ENCODE results near the gene DAB2IP.

The DAB2IP gene

DNA sequence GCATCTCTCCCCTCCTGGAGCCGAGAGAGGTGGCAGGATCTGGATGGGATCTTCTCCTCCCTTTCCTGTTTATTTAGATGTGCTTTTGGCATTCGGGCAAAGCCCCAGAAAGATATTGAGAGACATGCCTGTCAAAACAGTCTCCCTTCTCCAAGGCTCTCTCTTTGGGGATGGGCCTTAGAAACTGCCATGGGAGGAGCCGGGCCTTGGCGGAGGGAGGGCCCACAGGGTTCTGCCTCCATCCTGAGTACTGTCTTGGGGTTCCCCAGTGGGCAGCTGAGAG is 41.9 kb downstream of the DAB2IP start:
- Histone ChIP-seq H3K9ac (ENCODE audit: low read depth, low read length, poor library complexity) (no peak overlapping the region), H2BK12ac (ENCODE audit: low read length) (no peak overlapping the region), H3K4me2 (ENCODE audit: insufficient read depth, low read length, poor library complexity, severe bottlenecking) (no peak overlapping the region), H3K23ac (ENCODE audit: low read depth, low read length, poor library complexity) (no peak overlapping the region), H3K18ac (ENCODE audit: low read length) (no peak overlapping the region), H2BK120ac (ENCODE audit: low read depth, low read length) (no peak overlapping the region), H2BK5ac (ENCODE audit: low read length) (no peak overlapping the region), H4K8ac (ENCODE audit: low read depth, low read length) (no peak overlapping the region), H3K14ac (ENCODE audit: low read length) (no peak overlapping the region), H2AFZ (ENCODE audit: low read length) (no peak overlapping the region), H2BK15ac (ENCODE audit: low read length) (no peak overlapping the region), H3K4me1 (ENCODE audit: control insufficient read depth in 2 of 2, insufficient read depth in 1 of 2, low read depth in 1 of 2, low read length in 2 of 2) (peaks cover 12 to 14% of the 10 kb centered on the region in 2 donors), H3K36me3 (replicated peaks in 1 of 2; ENCODE audit: control insufficient read depth in 2 of 2, insufficient read depth in 2 of 2, low read length in 2 of 2) (peaks cover 0 to 2% of the 10 kb centered on the region in 2 donors), H3K4me3 (ENCODE audit: low read length in 2 of 2) (no peak overlapping the region), H4K91ac (ENCODE audit: low read depth, low read length, poor library complexity) (no peak overlapping the region), H3K27me3 (ENCODE audit: control insufficient read depth in 3 of 3, insufficient read depth in 3 of 3, low read depth in 1 of 3, low read length in 3 of 3) (no peaks in the 10 kb centered on the region), H3K27ac (replicated peaks; ENCODE audit: low read length) (no peak overlapping the region), H3K4ac (ENCODE audit: low read length) (no peak overlapping the region), H3K9me3 (replicated peaks in 1 of 2; ENCODE audit: control insufficient read depth in 2 of 2, insufficient read depth in 1 of 2, low read depth in 1 of 2, low read length in 2 of 2) (no peaks in the 10 kb centered on the region), H3K79me1 (ENCODE audit: low read depth, low read length) (peaks cover 8% of the 10 kb centered on the region), H2AK5ac (ENCODE audit: low read depth, low read length) (no peak overlapping the region)
- WGBS, 2 donors (ENCODE audit: extremely low coverage in 2 of 2, insufficient read length in 2 of 2, insufficient replicate concordance in 1 of 2): no CpG with 5 or more reads among the region's 4 CpGs
- no peak for DNase-seq (ENCODE audit: low spot score)

DNA sequence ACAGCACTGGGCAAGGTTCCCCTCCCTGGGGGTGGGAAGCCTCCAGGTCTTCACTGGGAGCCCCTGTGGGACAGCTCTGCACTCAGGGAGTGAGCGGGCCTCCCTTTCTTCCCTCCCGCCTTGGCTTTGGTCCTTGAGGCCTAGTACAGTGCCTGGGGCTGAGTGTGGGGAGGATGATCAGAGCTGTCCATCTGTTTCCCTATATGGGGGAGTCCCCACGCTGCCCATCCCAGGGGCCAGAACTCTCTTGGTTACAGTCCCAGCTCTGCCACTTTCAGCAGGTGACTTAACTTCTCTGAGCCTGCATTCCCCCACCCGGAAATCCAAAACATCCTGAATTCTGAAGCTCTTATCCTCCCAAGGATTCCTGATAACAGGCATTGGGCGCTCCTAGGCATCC is 42.6 kb downstream of the DAB2IP start:
- no peaks in the 10 kb centered on the region for H3K36me3 ChIP-seq (replicated peaks in 1 of 2; ENCODE audit: control insufficient read depth in 2 of 2, insufficient read depth in 2 of 2, low read length in 2 of 2)
- no peak overlapping the region for H4K8ac ChIP-seq (ENCODE audit: low read depth, low read length)
- H2AK5ac ChIP-seq (ENCODE audit: low read depth, low read length): no peak overlapping the region
- no peak overlapping the region for H3K23ac ChIP-seq (ENCODE audit: low read depth, low read length, poor library complexity)
- no peaks in the 10 kb centered on the region for H3K9me3 ChIP-seq (replicated peaks in 1 of 2; ENCODE audit: control insufficient read depth in 2 of 2, insufficient read depth in 1 of 2, low read depth in 1 of 2, low read length in 2 of 2)
- no peak overlapping the region for H3K18ac ChIP-seq (ENCODE audit: low read length)
- peaks cover 7% of the 10 kb centered on the region for H3K79me1 ChIP-seq (ENCODE audit: low read depth, low read length)
- H2BK12ac ChIP-seq (ENCODE audit: low read length): no peak overlapping the region
- no peak overlapping the region for H3K27ac ChIP-seq (replicated peaks; ENCODE audit: low read length)
- H3K4me2 ChIP-seq (ENCODE audit: insufficient read depth, low read length, poor library complexity, severe bottlenecking): no peak overlapping the region
- no peak overlapping the region for H2AFZ ChIP-seq (ENCODE audit: low read length)
- no CpG with 5 or more reads among the region's 5 CpGs for WGBS, 2 donors (ENCODE audit: extremely low coverage in 2 of 2, insufficient read length in 2 of 2, insufficient replicate concordance in 1 of 2)
- H2BK15ac ChIP-seq (ENCODE audit: low read length): no peak overlapping the region
- peaks cover 12 to 16% of the 10 kb centered on the region in 2 donors for H3K4me1 ChIP-seq (ENCODE audit: control insufficient read depth in 2 of 2, insufficient read depth in 1 of 2, low read depth in 1 of 2, low read length in 2 of 2)
- no peak overlapping the region for H2BK120ac ChIP-seq (ENCODE audit: low read depth, low read length)
- DNase-seq (ENCODE audit: low spot score): no peak
- H3K4ac ChIP-seq (ENCODE audit: low read length): no peak overlapping the region
- H3K4me3 ChIP-seq (ENCODE audit: low read length in 2 of 2): no peak overlapping the region
- no peak overlapping the region for H3K14ac ChIP-seq (ENCODE audit: low read length)
- no peak overlapping the region for H4K91ac ChIP-seq (ENCODE audit: low read depth, low read length, poor library complexity)
- H3K27me3 ChIP-seq (ENCODE audit: control insufficient read depth in 3 of 3, insufficient read depth in 3 of 3, low read depth in 1 of 3, low read length in 3 of 3): no peaks in the 10 kb centered on the region
- H3K9ac ChIP-seq (ENCODE audit: low read depth, low read length, poor library complexity): no peak overlapping the region
- H2BK5ac ChIP-seq (ENCODE audit: low read length): no peak overlapping the region

DNA sequence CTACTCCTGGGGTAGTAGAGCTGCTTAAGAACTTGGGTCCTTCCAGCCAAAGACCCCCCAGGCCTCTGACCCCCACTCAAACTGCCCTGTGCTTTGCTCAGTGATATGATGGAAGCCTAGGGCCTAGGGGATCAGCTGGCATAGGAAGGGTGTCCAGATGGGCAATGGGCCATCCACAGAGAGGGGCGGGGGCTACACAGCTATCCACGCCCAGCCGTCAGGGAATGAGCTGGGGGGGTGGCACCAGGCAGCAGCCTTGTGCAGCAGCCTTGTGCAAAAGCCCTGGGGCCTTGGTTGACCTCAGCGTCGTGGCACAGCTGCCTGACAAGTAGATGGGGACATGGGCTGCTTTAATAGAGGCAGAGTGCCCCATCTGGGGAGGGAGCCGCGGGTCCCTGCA is 43.2 kb downstream of the DAB2IP start:
- Histone ChIP-seq H3K27ac (replicated peaks; ENCODE audit: low read length) (no peak overlapping the region), H2AFZ (ENCODE audit: low read length) (no peak overlapping the region), H3K14ac (ENCODE audit: low read length) (no peak overlapping the region), H3K4me1 (ENCODE audit: control insufficient read depth in 2 of 2, insufficient read depth in 1 of 2, low read depth in 1 of 2, low read length in 2 of 2) (peaks cover 12 to 16% of the 10 kb centered on the region in 2 donors), H2BK5ac (ENCODE audit: low read length) (no peak overlapping the region), H4K8ac (ENCODE audit: low read depth, low read length) (no peak overlapping the region), H3K23ac (ENCODE audit: low read depth, low read length, poor library complexity) (peak overlapping the region; percentile 70), H3K4ac (ENCODE audit: low read length) (no peak overlapping the region), H3K36me3 (replicated peaks in 1 of 2; ENCODE audit: control insufficient read depth in 2 of 2, insufficient read depth in 2 of 2, low read length in 2 of 2) (no peaks in the 10 kb centered on the region), H3K9me3 (replicated peaks in 1 of 2; ENCODE audit: control insufficient read depth in 2 of 2, insufficient read depth in 1 of 2, low read depth in 1 of 2, low read length in 2 of 2) (no peaks in the 10 kb centered on the region), H3K18ac (ENCODE audit: low read length) (peak overlapping the region; percentile 39), H3K4me3 (ENCODE audit: low read length in 2 of 2) (no peak overlapping the region), H2BK15ac (ENCODE audit: low read length) (no peak overlapping the region), H2AK5ac (ENCODE audit: low read depth, low read length) (peak overlapping the region; percentile 67), H3K27me3 (ENCODE audit: control insufficient read depth in 3 of 3, insufficient read depth in 3 of 3, low read depth in 1 of 3, low read length in 3 of 3) (no peaks in the 10 kb centered on the region), H3K9ac (ENCODE audit: low read depth, low read length, poor library complexity) (no peak overlapping the region), H3K79me1 (ENCODE audit: low read depth, low read length) (peaks cover 8% of the 10 kb centered on the region), H2BK12ac (ENCODE audit: low read length) (no peak overlapping the region), H4K91ac (ENCODE audit: low read depth, low read length, poor library complexity) (no peak overlapping the region), H2BK120ac (ENCODE audit: low read depth, low read length) (no peak overlapping the region), H3K4me2 (ENCODE audit: insufficient read depth, low read length, poor library complexity, severe bottlenecking) (no peak overlapping the region)
- WGBS, 2 donors (ENCODE audit: extremely low coverage in 2 of 2, insufficient read length in 2 of 2, insufficient replicate concordance in 1 of 2): no CpG with 5 or more reads among the region's 7 CpGs
- no peak for DNase-seq (ENCODE audit: low spot score)

DNA sequence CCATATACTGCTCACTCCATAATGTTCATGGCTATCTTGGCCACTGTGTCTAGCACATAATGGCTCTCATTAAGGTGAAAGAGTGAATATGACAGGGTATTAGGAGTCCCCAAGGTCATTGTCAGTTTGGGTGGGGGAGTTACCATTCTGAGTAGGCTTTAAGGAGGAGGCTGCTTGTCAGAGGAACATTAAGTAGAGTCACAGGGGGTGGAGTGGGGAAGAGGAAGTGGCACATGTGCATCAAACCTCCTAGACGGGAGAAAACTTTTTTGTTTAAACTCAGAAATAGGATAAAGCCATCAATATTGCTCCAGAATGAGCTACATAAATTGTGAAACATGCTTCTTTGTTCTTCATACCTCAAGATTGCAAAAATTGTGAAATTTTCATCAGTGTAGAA is 45.5 kb downstream of the DAB2IP start:
- peaks cover 22 to 28% of the 10 kb centered on the region in 2 donors for H3K4me1 ChIP-seq (ENCODE audit: control insufficient read depth in 2 of 2, insufficient read depth in 1 of 2, low read depth in 1 of 2, low read length in 2 of 2)
- H3K4ac ChIP-seq (ENCODE audit: low read length): no peak overlapping the region
- no peak overlapping the region for H3K23ac ChIP-seq (ENCODE audit: low read depth, low read length, poor library complexity)
- no peak overlapping the region for H3K4me2 ChIP-seq (ENCODE audit: insufficient read depth, low read length, poor library complexity, severe bottlenecking)
- no peaks in the 10 kb centered on the region for H3K9me3 ChIP-seq (replicated peaks in 1 of 2; ENCODE audit: control insufficient read depth in 2 of 2, insufficient read depth in 1 of 2, low read depth in 1 of 2, low read length in 2 of 2)
- H2AK5ac ChIP-seq (ENCODE audit: low read depth, low read length): no peak overlapping the region
- H2BK15ac ChIP-seq (ENCODE audit: low read length): no peak overlapping the region
- H3K36me3 ChIP-seq (replicated peaks in 1 of 2; ENCODE audit: control insufficient read depth in 2 of 2, insufficient read depth in 2 of 2, low read length in 2 of 2): peaks cover 0 to 5% of the 10 kb centered on the region in 2 donors
- H2BK5ac ChIP-seq (ENCODE audit: low read length): no peak overlapping the region
- no peak overlapping the region for H2BK12ac ChIP-seq (ENCODE audit: low read length)
- H3K27ac ChIP-seq (replicated peaks; ENCODE audit: low read length): no peak overlapping the region
- no peak for DNase-seq (ENCODE audit: low spot score)
- no CpG with 5 or more reads among the region's 1 CpG for WGBS, 2 donors (ENCODE audit: extremely low coverage in 2 of 2, insufficient read length in 2 of 2, insufficient replicate concordance in 1 of 2)
- no peak overlapping the region for H4K8ac ChIP-seq (ENCODE audit: low read depth, low read length)
- H3K27me3 ChIP-seq (ENCODE audit: control insufficient read depth in 3 of 3, insufficient read depth in 3 of 3, low read depth in 1 of 3, low read length in 3 of 3): no peaks in the 10 kb centered on the region
- no peak overlapping the region for H4K91ac ChIP-seq (ENCODE audit: low read depth, low read length, poor library complexity)
- H3K4me3 ChIP-seq (ENCODE audit: low read length in 2 of 2): no peak overlapping the region
- H3K14ac ChIP-seq (ENCODE audit: low read length): no peak overlapping the region
- no peak overlapping the region for H3K9ac ChIP-seq (ENCODE audit: low read depth, low read length, poor library complexity)
- no peak overlapping the region for H2AFZ ChIP-seq (ENCODE audit: low read length)
- H3K79me1 ChIP-seq (ENCODE audit: low read depth, low read length): peaks cover 20% of the 10 kb centered on the region
- H3K18ac ChIP-seq (ENCODE audit: low read length): no peak overlapping the region
- no peak overlapping the region for H2BK120ac ChIP-seq (ENCODE audit: low read depth, low read length)
